SW480 (cell line): ENCODE measurements around the gene NPAS3.
A peak's percentile ranks its signal among the peaks of the same experiment; 100 is the strongest.

Source experiments
- DNase-seq: peaks from one replicate; pipeline ENCODE4 v3.0.0-alpha.2; 2016; ENCODE audit warnings: low spot score

The NPAS3 gene

DNA sequence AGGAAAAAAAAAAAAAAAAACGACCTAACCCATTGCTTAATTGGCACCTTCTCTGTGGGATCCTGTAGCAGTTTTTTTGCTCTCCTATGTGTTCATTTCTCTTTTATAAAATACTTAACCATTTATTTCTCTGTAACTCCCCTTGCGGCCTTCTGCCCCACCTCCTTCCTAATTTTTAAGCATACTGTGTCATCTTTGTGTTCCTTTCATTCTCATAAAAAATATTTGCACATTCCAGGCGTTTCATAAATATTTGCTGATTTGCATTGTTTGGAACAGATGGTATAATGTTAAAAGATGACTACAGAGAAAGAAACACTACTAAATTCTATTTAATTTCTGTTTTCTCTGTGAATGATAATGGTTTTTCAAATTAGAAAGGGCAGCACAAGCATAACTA lies 77.9 kb downstream of the NPAS3 start:
- no peak for DNase-seq

DNA sequence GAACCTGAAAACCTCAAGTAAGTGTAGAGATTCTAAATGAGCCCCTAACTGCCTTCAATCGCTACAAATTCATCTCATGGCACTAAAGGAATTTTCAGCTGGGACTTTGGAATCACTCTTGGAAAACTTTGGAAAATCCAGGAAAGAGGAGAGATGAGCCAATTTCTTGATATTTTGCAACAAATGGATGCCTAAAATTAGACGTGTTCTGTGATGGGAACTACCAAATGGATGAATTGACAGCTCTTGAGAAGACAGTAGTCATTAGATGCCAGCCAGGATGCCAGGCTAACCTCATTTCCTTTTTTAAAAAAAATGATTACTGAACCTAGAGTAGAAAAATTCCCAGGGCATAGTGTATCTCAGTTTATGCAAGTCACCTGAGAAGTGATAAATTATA lies 78.3 kb downstream of the NPAS3 start:
- DNase-seq = no peak

GRCh38 chr14:33019346-33019745 lies 80.7 kb downstream of the NPAS3 start:
- peak; percentile 60 for DNase-seq

- no peak for DNase-seq
Measured at GRCh38 chr14:33026850-33027430, 88.3 kb downstream of the NPAS3 start.

- no peak for DNase-seq
Measured at GRCh38 chr14:33029511-33029910, 90.8 kb downstream of the NPAS3 start.

- DNase-seq = no peak
Measured at GRCh38 chr14:33030386-33030785, 91.7 kb downstream of the NPAS3 start.

DNA sequence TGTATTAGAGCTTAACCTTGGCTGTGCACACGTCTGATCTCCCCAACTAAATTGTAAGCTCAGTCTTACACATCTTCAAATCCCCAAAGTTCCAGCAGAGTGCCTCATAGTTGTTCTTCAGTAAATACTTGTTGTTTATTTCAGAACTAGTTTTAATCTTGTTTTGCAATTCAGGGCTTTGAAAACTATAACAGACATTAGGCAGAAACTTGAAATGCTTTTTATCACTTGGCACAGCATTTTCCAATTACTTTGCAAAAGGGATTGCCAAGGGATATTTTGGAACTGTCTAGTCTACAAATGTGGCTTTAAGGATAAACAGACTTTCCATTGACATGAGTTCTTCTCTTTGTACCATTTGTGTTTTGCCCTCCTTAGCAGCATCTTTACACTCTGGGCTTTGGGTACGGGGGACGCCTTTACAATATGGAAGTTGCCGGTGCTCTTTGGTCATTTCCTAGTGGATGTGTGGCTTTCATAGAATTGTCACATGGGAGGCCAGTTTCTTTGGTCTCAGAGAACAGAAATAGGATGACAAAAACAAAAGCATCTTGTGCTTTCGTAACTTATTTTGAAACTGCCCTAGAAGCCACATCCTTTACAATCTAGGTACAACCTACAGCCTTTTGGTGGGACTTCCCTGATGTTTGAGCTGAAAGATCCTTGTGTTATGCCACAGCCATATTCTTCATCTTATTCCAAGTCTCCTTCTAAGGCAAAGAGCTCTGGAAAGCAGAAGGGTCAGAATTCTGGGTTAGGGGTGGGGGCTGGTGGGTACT lies 96.9 kb downstream of the NPAS3 start:
- no peak for DNase-seq

DNA sequence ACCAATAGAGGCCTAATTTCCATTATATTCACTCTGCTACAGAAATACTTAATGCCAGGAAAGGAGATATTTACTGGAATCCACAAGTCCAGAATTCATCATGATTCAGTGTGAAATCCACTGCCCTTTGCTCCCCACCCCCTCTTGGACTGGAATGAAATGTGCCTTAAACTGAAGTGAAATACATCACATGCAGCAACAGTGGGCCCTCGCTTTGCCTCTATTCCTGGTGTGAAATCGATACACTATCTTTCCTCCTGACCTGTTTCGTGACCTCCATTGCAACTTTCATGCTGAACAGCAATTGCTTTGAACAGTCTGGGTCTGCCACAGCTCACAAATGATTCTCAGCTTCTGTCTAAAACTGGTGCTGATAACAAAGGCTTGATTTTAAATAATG lies 100.6 kb downstream of the NPAS3 start:
- no peak for DNase-seq

GRCh38 chr14:33040372-33041140 lies 101.9 kb downstream of the NPAS3 start:
- no peak for DNase-seq

DNA sequence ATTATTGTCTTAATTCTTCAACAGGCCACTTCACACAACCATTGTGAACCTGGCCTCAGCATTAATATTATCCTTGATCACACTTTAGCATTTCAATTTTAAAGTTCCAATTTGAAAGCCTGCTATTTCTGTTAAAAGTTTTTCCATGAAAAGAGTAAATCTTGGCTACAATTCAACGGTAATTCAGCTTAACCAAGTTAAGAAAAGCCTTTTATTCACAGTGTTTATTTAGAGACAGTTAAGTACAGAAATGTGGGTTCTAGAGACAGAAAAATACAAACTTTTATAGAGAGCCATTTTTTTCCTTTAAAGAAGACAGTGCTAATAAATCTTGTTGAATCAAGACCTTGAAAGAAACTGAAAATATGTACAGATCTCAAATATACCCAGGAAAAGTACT lies 103.9 kb downstream of the NPAS3 start:
- no peak for DNase-seq

DNA sequence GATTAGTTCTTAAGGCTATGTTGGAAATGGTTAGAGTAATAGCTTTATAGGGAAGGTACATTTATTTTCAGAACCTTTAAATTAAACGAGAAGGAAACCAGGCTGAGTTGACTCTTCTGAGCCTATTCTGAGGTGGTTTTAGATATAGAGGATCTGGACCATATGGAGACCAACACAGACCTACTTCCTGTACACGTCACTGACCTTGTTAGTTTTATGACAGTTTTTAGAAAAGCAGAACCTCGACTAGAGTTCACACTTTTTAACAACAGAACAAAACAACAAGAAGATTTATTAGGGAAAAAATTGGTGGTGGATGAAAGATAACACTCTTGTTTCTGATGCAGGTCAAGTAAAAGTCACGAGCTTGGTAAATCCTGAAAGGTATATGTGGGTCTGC lies 107.1 kb downstream of the NPAS3 start:
- no peak for DNase-seq

DNA sequence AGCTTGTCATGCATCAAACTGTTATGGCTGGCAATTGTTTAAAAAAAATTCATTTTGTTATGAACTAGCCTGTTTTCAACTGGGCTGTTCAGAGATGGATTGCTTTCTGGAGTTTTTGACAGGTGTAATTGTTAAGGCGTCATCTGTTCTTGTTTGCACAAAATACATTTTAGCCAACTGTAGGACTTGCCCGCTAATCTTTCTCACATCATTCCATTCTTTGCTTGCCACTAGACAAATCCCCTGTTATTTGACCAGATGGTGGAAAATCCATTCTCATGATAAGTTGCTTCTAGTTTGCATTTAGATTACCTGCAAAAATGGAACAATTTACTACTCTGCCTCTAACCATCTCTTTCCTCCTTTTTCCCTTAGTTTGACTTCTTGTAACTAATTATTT lies 114.3 kb downstream of the NPAS3 start:
- no peak for DNase-seq

DNA sequence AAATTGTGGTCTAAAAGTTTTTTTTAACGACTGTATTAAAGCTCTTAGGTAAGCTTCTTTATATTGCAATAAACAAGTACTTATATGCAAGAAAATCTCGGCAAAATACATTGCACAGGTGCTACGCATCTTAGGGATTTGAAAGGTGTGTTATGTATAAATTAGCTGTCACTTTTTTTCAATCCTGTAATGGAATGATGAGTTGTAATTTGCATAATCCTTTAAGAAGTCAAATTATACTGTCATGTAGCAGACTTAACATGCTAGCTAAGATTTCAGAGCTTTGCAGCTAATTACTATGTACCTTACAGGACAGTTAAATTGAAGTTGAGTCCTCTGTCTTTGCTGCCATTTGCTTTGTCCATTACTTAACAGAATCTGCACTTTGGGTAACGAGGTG lies 117.5 kb downstream of the NPAS3 start:
- no peak for DNase-seq

GRCh38 chr14:33057585-33057984 lies 118.9 kb downstream of the NPAS3 start:
- DNase-seq = no peak

DNA sequence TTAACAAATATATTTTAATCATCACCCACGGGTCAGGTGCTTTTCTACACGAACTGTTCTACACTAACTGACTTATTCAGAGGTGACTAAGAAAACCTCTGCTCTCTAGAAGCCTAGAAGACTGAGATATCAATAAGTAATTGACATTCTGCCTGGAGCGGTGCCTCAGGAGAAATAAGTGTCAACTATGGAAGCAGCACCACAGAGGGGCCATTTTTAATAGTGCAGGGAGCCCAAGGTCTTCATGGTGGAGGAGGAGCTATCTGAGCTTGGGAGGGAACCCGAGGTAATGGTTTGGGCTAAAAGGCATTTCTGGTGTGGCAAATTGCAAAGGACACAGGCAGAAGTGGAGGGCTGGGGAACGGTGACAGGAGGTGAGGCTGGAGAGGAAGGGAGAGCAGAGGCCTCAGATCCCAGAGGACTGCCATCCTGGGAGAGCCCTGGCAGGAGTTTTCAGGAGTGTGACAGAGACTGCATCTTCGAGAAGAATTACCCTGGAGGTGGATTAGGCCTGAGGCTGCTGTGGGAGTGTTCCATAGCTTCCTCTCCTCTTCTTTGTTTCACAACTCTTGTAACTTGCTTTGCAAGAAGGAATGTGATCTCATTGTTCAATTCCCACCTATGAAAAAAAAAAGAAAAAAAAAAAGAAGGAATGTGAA lies 123.1 kb downstream of the NPAS3 start:
- DNase-seq = peak; percentile 25

GRCh38 chr14:33062476-33062875 lies 123.8 kb downstream of the NPAS3 start:
- DNase-seq = peak; percentile 76

GRCh38 chr14:33062881-33063280 lies 124.2 kb downstream of the NPAS3 start:
- peak; percentile 86 for DNase-seq

DNA sequence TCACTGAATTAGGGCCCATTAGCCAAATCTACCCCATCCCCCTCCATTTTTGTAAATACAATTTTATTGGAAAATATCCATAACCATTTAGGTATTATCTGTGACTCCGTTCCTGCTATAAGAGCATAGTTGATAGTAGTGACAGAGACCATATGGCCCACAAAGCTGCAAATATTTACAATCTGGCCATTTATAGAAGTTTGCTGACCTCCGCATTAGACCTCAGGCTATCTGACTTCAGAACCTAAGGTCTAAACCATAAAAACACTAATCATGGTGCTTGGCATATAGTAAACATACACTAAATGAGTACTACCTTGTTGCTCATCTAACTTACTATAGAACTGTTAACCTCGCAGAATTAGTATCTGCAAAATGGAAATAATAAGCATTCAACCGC lies 124.8 kb downstream of the NPAS3 start:
- no peak for DNase-seq

- DNase-seq = no peak
Measured at GRCh38 chr14:33065634-33066033, 127.0 kb downstream of the NPAS3 start.

DNA sequence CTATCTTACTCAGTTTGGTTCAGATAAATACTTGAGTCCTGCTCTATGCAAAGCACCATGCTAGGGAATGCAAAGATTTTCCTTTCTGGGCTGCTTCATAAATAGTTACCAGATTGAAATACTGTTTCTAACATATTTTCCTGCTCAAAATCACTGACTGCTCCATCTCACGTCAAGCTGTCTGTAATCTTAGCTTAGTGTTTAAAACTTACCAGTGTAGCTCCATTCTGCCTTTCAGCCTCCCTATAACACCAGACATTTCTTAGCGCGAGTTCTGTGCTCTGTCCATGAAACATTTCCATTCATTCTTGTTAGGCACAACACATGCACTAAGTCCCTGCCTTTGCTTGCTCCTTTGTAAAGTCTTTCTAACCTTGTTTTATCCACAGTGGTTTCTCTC lies 129.4 kb downstream of the NPAS3 start:
- DNase-seq = peak; percentile 10

GRCh38 chr14:33068626-33069025 lies 129.9 kb downstream of the NPAS3 start:
- peak; percentile 86 for DNase-seq

DNA sequence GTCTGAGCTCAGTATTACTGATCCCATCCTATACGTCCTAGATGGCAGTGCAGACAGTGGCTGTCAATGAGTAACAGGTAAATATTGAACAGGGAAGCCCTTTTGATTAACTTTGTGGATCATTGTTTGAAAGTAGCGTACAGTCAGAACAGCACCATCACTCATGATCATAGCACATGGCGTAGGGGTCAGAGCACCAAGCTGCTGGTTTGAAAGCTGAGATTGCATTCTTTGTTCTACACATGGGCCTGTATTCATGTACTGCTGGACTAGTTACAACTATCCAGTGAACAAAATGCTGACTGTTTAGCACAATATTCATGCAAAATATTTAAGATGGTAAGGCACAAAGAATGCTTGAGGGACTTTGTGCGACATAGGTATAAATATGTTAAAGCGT lies 131.8 kb downstream of the NPAS3 start:
- no peak for DNase-seq

DNA sequence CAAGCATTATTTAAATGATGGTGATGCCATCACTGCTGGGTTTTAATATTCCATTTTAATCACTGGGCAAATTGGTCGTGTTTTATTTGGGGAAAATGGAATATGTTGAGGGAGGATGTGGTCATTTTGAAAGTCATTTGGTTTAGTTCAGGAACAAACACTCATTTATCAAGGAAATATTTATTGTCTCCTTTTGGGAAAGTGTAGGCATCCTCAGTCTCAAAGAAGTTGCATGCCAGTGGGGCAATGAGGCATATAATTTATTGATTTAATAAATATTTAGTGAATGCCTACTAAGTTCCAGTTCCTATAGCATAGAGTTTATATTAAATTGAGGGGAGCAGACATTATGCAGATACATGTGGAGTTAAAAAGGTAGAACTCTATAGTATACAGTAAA lies 134.3 kb downstream of the NPAS3 start:
- no peak for DNase-seq
